Mesodermal cell (in vitro differentiated cells): ENCODE data around the gene KLK1.
"Not testable (repeated sequence)": the region's sequence is repeated elsewhere in the genome, so short reads cannot be mapped to it uniquely, and the experiment has no call there.

Source experiments
- H3K27ac ChIP-seq: 2 replicates; pipeline ENCODE4 v1.7.0; 2013; ENCODE audit warnings: mild to moderate bottlenecking, low read depth, low read length, moderate library complexity; ENCODE audit not compliant: severe bottlenecking
- H3K36me3 ChIP-seq: 2 replicates; pipeline ENCODE4 v1.7.1; 2013; ENCODE audit warnings: mild to moderate bottlenecking, low read length, moderate library complexity; ENCODE audit not compliant: control insufficient read depth, insufficient read depth
- H3K4me1 ChIP-seq: one replicate; pipeline ENCODE4 v1.7.1; 2013; ENCODE audit warnings: mild to moderate bottlenecking, low read length; ENCODE audit not compliant: insufficient read depth, control insufficient read depth, poor library complexity, severe bottlenecking
- H3K4me3 ChIP-seq: 2 replicates; pipeline ENCODE4 v1.7.0; 2013; ENCODE audit warnings: low read length, control low read depth, mild to moderate bottlenecking; ENCODE audit not compliant: insufficient read depth, poor library complexity, severe bottlenecking; ENCODE audit errors: extremely low read depth
- H3K9me3 ChIP-seq: 2 replicates; pipeline ENCODE4 v1.7.1; 2013; ENCODE audit warnings: mild to moderate bottlenecking, low read length, moderate library complexity; ENCODE audit not compliant: control insufficient read depth
- WGBS, 2 experiments: methylation state at CpG; one replicate each; pipeline ENCODE4 v1.1.5; 2013; ENCODE audit warnings: missing lambda C conversion rate in 2 of 2; ENCODE audit not compliant: insufficient coverage in 2 of 2; 5-methylcytosine and 5-hydroxymethylcytosine counted together

KLK1 gene

DNA sequence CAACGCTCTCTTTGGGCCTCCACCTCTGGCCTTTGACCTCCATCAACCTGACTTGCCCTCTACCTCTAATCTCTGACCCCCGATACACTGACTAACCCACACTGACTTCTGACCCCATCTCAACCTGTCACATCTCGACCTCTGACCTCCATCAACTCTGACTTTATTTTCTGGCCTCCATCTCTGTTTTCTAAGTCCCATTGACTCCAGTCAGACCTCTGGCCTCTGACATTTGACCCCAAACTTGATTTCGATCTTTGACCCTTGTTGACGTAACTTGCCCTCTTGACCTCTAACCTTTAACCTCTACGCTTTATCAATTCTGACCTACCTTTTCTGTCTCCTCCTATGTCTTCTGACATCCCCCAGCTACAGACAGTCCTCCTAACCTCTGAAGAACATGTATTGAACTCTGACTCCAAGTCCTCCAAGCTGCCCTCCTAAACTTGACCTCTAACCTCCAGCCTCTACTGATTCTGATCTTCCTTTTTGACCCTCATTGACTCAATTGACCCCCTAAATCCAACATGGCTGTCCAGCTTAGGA is 32.6 kb downstream of the KLK1 start:
- Histone ChIP-seq H3K4me3 (no peak overlapping the region), H3K27ac (no peak overlapping the region), H3K4me1 (no peaks in the 10 kb centered on the region), H3K36me3 (peaks cover 2% of the 10 kb centered on the region), H3K9me3 (no peaks in the 10 kb centered on the region)
- 89 to 97% methylated on average over 6 of the region's 6 CpGs for whole genome bisulfite sequencing, 2 experiments

DNA sequence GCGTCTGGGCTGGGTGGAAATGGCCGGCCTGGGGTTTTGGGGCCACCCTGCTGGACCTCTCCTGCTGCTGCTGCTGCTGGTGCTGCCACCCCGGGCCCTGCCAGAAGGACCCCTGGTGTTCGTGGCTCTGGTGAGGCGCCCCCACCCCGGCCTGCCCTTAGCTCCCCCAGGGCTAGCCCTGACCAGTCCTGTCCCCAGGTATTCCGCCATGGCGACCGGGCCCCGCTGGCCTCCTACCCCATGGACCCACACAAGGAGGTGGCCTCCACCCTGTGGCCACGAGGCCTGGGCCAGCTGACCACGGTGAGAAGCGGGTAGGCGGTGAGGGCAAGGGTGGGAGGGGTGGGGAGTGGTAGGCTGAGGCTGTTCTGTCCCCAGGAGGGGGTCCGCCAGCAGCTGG is 33.2 kb downstream of the KLK1 start, which contains the start of gene ACP4:
Gene ACP4, plus strand, starts transcription at position 20 of the 400 bp plus-strand sequence. Its CDS starts 0 bp downstream, at position 20.
- Histone ChIP-seq H3K27ac (no peak within 1 kb of the TSS), H3K36me3 (no peaks in the 10 kb centered on the region), H3K9me3 (no peaks in the 10 kb centered on the region), H3K4me1 (no peaks in the 10 kb centered on the region), H3K4me3 (no peak within 1 kb of the TSS)
- WGBS, 2 experiments = 90 to 91% methylated on average over 6 to 13 of the region's 15 CpGs

GRCh38 chr19:50785329-50785728 is 38.3 kb downstream of the KLK1 start:
- no peaks in the 10 kb centered on the region for H3K36me3 ChIP-seq
- no peak overlapping the region for H3K27ac ChIP-seq
- no peaks in the 10 kb centered on the region for H3K9me3 ChIP-seq
- 88 to 96% methylated on average over 11 to 12 of the region's 12 CpGs for WGBS, 2 experiments
- H3K4me1 ChIP-seq = no peaks in the 10 kb centered on the region
- no peak overlapping the region for H3K4me3 ChIP-seq

- Histone ChIP-seq H3K4me1 (no peaks in the 10 kb centered on the region), H3K4me3 (no peak overlapping the region), H3K36me3 (no peaks in the 10 kb centered on the region), H3K27ac (no peak overlapping the region), H3K9me3 (no peaks in the 10 kb centered on the region)
- WGBS, 2 experiments = 100% methylated on average over 3 of the region's 3 CpGs; no CpG with 5 or more reads in 1 of the 2 experiments
Observed at GRCh38 chr19:50784710-50785109, 38.9 kb downstream of the KLK1 start.

- not testable (repeated sequence) for H3K9me3 ChIP-seq, H3K4me3 ChIP-seq, H3K27ac ChIP-seq, H3K36me3 ChIP-seq, H3K4me1 ChIP-seq
- WGBS, 2 experiments = 43 to 55% methylated on average over 5 to 7 of the region's 8 CpGs
Observed at GRCh38 chr19:50783848-50784152, 39.8 kb downstream of the KLK1 start.

DNA sequence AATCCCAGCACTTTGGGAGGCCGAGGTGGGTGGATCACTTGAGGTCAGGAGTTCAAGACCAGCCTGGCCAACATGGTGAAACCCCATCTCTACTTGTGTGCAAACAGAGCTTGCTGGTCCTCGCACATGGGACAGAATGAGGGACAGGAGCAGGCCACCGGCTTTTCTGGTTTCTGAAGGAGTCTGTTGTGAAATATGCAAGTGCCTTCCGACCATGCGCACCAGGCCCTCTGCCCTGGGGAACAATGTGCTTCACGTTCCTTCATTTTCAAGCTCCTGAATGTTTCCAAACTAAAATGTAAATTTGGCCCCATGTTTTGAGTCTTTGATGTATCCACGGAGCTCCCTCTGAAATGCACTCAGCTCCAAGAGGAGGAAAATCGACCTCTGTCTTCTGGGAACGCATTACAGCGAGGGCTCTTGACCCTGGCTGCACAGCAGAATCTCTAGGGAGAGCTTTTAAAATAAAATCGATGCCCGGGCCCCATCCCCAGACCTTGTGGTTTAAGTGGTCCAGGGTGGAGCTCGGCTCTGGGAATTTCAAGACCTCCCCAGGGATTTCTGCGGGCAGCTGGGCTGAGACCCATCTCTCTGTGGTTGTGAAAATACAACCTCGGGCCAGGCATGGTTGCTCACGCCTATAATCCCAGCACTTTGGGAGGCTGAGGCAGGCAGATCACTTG is 42.7 kb downstream of the KLK1 start:
- no peak overlapping the region for H3K4me3 ChIP-seq
- WGBS, 2 experiments = 68 to 71% methylated on average over 15 to 16 of the region's 16 CpGs
- H3K4me1 ChIP-seq = no peaks in the 10 kb centered on the region
- H3K9me3 ChIP-seq = no peaks in the 10 kb centered on the region
- H3K27ac ChIP-seq = no peak overlapping the region
- no peaks in the 10 kb centered on the region for H3K36me3 ChIP-seq

DNA sequence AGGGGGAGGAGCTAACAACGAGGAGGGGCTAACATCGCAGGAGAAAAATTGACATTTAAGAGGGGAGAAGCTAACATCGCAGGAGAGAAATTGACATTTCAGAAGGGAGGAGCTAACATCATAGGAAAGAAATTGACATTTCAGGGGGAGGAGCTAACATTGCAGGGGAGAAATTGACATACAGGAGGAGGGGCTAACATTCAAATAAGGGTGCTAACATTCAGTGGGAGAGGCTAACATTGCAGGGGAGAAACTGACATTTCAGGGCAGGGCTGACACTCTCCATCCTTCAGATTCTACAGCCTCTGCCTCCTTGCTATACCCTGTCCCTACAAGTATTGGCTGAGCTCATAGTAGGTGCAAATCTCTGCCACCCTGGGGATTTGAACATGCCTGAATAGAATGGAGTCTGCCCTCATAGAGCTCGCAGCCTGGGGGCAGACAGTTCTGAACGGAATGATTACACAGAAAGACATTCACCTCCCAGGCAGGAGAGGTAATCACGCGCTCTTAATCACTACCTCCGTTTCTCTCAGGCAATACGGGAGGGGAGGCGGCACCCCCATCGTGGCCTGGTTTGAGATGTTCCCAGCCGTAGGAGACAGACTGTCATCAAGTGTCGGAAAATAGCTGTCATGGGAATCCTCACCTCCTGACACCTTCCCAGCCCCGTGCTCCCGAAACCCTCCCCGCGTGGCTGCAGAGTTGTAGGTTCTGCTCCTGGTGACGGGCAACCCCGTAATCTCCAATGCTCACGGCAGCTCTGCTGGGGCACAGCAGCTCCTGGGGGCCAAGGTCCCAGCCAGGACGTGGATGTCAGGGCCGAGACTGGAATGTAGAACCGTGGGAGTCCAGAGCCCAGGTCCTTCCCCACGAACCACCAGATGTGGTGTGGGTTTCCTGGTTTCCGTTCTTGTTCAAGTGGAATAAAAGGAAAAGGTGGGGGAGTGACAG is 43.8 kb downstream of the KLK1 start:
- Histone ChIP-seq H3K36me3 (no peaks in the 10 kb centered on the region), H3K27ac (no peak overlapping the region), H3K4me1 (no peaks in the 10 kb centered on the region), H3K4me3 (no peak overlapping the region), H3K9me3 (no peaks in the 10 kb centered on the region)
- WGBS, 2 experiments = 63% methylated on average over 22 to 23 of the region's 25 CpGs

GRCh38 chr19:50778906-50779430 is 44.6 kb downstream of the KLK1 start:
- Histone ChIP-seq H3K9me3 (no peaks in the 10 kb centered on the region), H3K36me3 (no peaks in the 10 kb centered on the region), H3K4me1 (no peaks in the 10 kb centered on the region), H3K27ac (no peak overlapping the region), H3K4me3 (no peak overlapping the region)
- WGBS, 2 experiments = 39 to 58% methylated on average over 4 to 5 of the region's 7 CpGs

DNA sequence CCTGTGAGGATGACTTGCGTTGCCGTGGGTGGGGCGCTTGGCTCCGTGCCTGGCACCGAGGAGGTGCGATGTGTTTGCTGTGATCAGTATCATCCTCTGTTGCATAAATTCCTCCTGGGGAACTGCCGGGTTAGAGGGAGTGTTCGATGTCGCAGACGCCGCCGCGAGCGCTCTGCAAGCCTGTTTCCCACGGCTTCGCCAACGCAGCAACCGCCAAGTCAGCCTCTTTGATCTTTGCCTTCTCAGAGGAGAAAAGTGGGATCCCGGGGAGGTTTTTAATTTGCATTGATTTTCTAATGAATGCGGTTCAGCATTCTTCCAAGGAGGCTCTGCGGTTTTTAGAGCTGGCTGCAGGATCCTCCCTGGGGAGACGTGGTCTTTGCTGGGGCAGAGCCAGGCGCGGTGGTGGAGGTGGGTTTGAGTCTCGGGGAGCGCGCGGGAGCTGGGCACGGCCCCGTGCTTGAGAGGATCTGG is 45.7 kb downstream of the KLK1 start:
- H3K4me1 ChIP-seq = no peaks in the 10 kb centered on the region
- H3K27ac ChIP-seq = no peak overlapping the region
- H3K4me3 ChIP-seq = no peak overlapping the region
- no peaks in the 10 kb centered on the region for H3K36me3 ChIP-seq
- no peaks in the 10 kb centered on the region for H3K9me3 ChIP-seq
- WGBS, 2 experiments = 4 to 16% methylated on average over 28 to 30 of the region's 30 CpGs

DNA sequence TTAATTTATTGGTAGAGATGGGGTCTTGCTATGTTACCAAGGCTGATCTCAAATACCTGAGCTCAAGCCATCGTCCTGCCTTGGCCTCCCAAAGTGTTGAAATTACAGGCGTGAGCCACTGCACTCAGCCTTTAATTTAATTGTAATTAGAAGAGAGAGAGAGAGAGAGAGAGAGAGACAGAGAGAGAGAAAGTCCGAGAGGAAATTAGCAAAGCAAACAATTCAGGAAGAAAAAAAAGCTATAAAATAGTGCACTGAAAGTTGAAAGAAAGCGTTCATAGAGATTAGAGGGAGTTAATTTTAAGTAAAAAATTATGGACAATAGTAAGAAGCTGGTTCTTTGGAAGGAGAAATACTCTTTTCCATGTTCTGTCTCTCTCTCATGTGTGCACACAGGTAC is 46.3 kb downstream of the KLK1 start:
- H3K4me3 ChIP-seq = no peak overlapping the region
- no peaks in the 10 kb centered on the region for H3K4me1 ChIP-seq
- no peak overlapping the region for H3K27ac ChIP-seq
- WGBS, 2 experiments = 36 to 61% methylated on average over 2 of the region's 4 CpGs
- no peaks in the 10 kb centered on the region for H3K9me3 ChIP-seq
- no peaks in the 10 kb centered on the region for H3K36me3 ChIP-seq
